ENCODE measurements around the gene NAPA. TPM values are rescaled to one million over a fixed set of nuclear protein-coding genes. Genes with fewer than 3 reads are reported as not detected.

The NAPA gene
- polyA plus RNA-seq, 1 donor from 2014 or later: 100 TPM

DNA sequence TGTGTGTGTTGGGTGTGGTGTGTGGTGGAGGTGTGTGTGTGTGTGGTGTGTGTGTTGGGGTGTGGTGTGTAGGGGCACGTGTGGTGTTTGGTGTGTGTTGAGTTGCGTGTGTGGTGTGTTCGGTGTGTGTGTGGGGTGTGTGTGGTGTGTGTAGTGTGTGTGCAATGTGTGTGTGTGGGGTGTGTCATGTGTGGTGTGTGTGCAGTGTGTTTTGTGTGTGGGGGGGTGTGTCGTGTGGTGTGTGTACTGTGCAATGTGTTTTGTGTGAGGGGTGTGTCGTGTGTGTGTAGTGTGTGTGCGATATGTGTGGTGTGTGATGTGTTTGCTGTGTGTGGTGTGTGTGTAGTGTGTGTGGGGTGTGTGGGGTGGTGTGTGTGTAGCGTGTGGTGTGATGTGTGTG, 24.8 kb downstream of the NAPA start:
- Histone ChIP-seq H2AFZ (ENCODE audit: low read depth, low read length) (no peak overlapping the region), H3K9ac (ENCODE audit: low read length) (no peak overlapping the region), H4K20me1 (ENCODE audit: insufficient read depth) (no peaks in the 10 kb centered on the region), H3K36me3 (ENCODE audit: insufficient read depth, low read length) (no peaks in the 10 kb centered on the region), H3K9me2 (ENCODE audit: insufficient read depth, low read length) (no peaks in the 10 kb centered on the region), H3K4me3 (ENCODE audit: low read length) (no peak overlapping the region), H3K27ac (ENCODE audit: low read length) (no peak overlapping the region), H3K9me3 (ENCODE audit: low read length) (no peaks in the 10 kb centered on the region), H3K27me3 (ENCODE audit: insufficient read depth, low read depth, low read length) (no peaks in the 10 kb centered on the region), H3K79me2 (replicated peaks; ENCODE audit: insufficient read depth, low read length) (no peaks in the 10 kb centered on the region), H3F3A (ENCODE audit: insufficient read depth, low read length, poor library complexity, severe bottlenecking) (no peaks in the 10 kb centered on the region), H3K4me2 (ENCODE audit: low read length) (no peak overlapping the region)
- TF ChIP-seq, protein P1, sequence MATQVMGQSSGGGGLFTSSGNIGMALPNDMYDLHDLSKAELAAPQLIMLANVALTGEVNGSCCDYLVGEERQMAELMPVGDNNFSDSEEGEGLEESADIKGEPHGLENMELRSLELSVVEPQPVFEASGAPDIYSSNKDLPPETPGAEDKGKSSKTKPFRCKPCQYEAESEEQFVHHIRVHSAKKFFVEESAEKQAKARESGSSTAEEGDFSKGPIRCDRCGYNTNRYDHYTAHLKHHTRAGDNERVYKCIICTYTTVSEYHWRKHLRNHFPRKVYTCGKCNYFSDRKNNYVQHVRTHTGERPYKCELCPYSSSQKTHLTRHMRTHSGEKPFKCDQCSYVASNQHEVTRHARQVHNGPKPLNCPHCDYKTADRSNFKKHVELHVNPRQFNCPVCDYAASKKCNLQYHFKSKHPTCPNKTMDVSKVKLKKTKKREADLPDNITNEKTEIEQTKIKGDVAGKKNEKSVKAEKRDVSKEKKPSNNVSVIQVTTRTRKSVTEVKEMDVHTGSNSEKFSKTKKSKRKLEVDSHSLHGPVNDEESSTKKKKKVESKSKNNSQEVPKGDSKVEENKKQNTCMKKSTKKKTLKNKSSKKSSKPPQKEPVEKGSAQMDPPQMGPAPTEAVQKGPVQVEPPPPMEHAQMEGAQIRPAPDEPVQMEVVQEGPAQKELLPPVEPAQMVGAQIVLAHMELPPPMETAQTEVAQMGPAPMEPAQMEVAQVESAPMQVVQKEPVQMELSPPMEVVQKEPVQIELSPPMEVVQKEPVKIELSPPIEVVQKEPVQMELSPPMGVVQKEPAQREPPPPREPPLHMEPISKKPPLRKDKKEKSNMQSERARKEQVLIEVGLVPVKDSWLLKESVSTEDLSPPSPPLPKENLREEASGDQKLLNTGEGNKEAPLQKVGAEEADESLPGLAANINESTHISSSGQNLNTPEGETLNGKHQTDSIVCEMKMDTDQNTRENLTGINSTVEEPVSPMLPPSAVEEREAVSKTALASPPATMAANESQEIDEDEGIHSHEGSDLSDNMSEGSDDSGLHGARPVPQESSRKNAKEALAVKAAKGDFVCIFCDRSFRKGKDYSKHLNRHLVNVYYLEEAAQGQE (IDR thresholded peaks at IDR 0.05; ENCODE audit: borderline replicate concordance): no peak
- TF ChIP-seq, protein P2, sequence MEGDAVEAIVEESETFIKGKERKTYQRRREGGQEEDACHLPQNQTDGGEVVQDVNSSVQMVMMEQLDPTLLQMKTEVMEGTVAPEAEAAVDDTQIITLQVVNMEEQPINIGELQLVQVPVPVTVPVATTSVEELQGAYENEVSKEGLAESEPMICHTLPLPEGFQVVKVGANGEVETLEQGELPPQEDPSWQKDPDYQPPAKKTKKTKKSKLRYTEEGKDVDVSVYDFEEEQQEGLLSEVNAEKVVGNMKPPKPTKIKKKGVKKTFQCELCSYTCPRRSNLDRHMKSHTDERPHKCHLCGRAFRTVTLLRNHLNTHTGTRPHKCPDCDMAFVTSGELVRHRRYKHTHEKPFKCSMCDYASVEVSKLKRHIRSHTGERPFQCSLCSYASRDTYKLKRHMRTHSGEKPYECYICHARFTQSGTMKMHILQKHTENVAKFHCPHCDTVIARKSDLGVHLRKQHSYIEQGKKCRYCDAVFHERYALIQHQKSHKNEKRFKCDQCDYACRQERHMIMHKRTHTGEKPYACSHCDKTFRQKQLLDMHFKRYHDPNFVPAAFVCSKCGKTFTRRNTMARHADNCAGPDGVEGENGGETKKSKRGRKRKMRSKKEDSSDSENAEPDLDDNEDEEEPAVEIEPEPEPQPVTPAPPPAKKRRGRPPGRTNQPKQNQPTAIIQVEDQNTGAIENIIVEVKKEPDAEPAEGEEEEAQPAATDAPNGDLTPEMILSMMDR (IDR thresholded peaks at IDR 0.05; ENCODE audit: poor library complexity, severe bottlenecking): no peak
- TF ChIP-seq SMC3 (conservative IDR thresholded peaks at IDR 0.05; ENCODE audit: poor library complexity): no peak
- no peak for TF ChIP-seq EZH2 (IDR thresholded peaks at IDR 0.05; ENCODE audit: borderline replicate concordance, insufficient read depth, low read length, poor library complexity, severe bottlenecking)
- no peak for TF ChIP-seq RAD21 (conservative IDR thresholded peaks at IDR 0.05)
- TF ChIP-seq POLR2AphosphoS5 (IDR thresholded peaks at IDR 0.05): no peak

DNA sequence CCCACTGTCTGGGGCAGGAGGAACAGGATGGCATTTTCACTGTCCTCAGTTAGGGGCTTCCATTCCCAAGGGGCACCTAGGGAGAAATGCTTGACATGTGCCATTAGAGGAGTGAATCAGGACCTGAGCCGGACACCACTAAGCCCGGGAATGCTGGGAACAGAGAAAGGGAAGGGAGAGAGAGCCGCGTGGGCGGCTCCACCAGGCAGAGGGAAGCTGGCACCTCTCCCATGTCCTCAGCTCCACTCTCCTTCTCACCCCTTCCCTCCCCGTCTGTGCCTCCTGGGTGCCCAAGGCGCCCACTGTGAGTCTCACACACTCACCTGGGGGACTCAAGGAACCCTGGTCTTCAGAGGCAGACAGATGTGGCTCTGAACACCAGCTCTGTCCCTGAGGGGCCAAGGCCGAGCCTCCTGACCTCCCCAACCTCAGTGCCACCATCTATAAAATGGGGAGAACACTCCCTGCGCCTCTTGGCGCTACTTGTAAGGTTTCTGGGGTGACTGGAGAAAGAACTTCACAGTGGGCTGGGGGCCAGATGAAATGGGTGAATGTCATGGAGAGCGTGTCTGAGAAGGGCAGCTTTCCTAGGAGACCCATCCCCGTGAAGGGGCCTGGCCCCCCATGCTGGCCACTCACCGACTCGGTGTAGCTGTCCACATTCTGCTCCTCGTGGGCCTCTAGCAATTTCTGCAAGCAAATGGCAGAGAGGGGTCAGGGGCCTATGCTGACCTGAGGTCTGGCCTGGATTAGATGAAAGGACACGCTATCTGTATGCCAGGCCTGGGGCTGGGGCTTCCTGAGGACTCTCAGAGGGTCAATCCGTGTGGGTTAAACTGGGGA, 25.6 kb downstream of the NAPA start:
- TF ChIP-seq MXI1 (conservative IDR thresholded peaks at IDR 0.05; ENCODE audit: poor library complexity, severe bottlenecking): no peak
- TF ChIP-seq EZH2 (IDR thresholded peaks at IDR 0.05; ENCODE audit: borderline replicate concordance, insufficient read depth, low read length, poor library complexity, severe bottlenecking): no peak
- TF ChIP-seq, protein P1 (IDR thresholded peaks at IDR 0.05; ENCODE audit: borderline replicate concordance): no peak
- TF ChIP-seq SMC3 (conservative IDR thresholded peaks at IDR 0.05; ENCODE audit: poor library complexity): no peak
- TF ChIP-seq, protein P2 (IDR thresholded peaks at IDR 0.05; ENCODE audit: poor library complexity, severe bottlenecking): no peak
- no peak for TF ChIP-seq RAD21 (conservative IDR thresholded peaks at IDR 0.05)
- TF ChIP-seq EP300 (conservative IDR thresholded peaks at IDR 0.05; ENCODE audit: poor library complexity, severe bottlenecking): no peak
- TF ChIP-seq POLR2AphosphoS5 (IDR thresholded peaks at IDR 0.05): no peak
- no peak for TF ChIP-seq TAF1 (IDR thresholded peaks at IDR 0.05; ENCODE audit: low read depth)

More for the DNA sequence above, 25.6 kb downstream of the NAPA start:
- H3K4me3 ChIP-seq (ENCODE audit: low read length): no peak overlapping the region
- no peaks in the 10 kb centered on the region for H3K27me3 ChIP-seq (ENCODE audit: insufficient read depth, low read depth, low read length)
- no peaks in the 10 kb centered on the region for H3K36me3 ChIP-seq (ENCODE audit: insufficient read depth, low read length)
- H3K27ac ChIP-seq (ENCODE audit: low read length): no peak overlapping the region
- H3K9me2 ChIP-seq (ENCODE audit: insufficient read depth, low read length): no peaks in the 10 kb centered on the region
- H4K20me1 ChIP-seq (ENCODE audit: insufficient read depth): no peaks in the 10 kb centered on the region
- H3K9ac ChIP-seq (ENCODE audit: low read length): no peak overlapping the region
- H3K9me3 ChIP-seq (ENCODE audit: low read length): no peaks in the 10 kb centered on the region
- no peak overlapping the region for H2AFZ ChIP-seq (ENCODE audit: low read depth, low read length)
- H3K79me2 ChIP-seq (replicated peaks; ENCODE audit: insufficient read depth, low read length): no peaks in the 10 kb centered on the region
- H3F3A ChIP-seq (ENCODE audit: insufficient read depth, low read length, poor library complexity, severe bottlenecking): no peaks in the 10 kb centered on the region
- H3K4me2 ChIP-seq (ENCODE audit: low read length): no peak overlapping the region
